NB4 (cell line): Measurements from ENCODE around the gene KIRREL3.

Experiments
- DNase-seq: peaks from one replicate; pipeline ENCODE4 v3.0.0; 2010; ENCODE audit warnings: low read depth
- H3K4me3 ChIP-seq: one replicate; pipeline ENCODE4 v1.5.1; 2011; ENCODE audit warnings: mild to moderate bottlenecking, low read depth, low read length, moderate library complexity
- CTCF ChIP-seq: IDR thresholded peaks from one replicate; pipeline ENCODE4 v1.5.1; 2012; ENCODE audit warnings: low read depth, low read length
- MAX ChIP-seq: IDR thresholded peaks from 2 replicates; pipeline ENCODE4 v1.6.1; 2011; ENCODE audit warnings: low read depth, low read length
- MYC ChIP-seq: IDR thresholded peaks from 2 replicates; pipeline ENCODE4 v1.6.1; 2011; ENCODE audit warnings: low read depth, low read length
- POLR2A ChIP-seq: IDR thresholded peaks from 2 replicates; pipeline ENCODE4 v1.6.1; 2011; ENCODE audit warnings: mild to moderate bottlenecking; ENCODE audit not compliant: insufficient read length; ENCODE audit errors: extremely low read depth

KIRREL3 gene

GRCh38 chr11:126499131-126499752 lies 501.3 kb downstream of the KIRREL3 start:
- H3K4me3 ChIP-seq = no peak overlapping the region
- peak; percentile 37 for DNase-seq
- TF ChIP-seq MYC = no peak
- TF ChIP-seq CTCF = no peak
- no peak for TF ChIP-seq POLR2A
- no peak for TF ChIP-seq MAX

- no peak for DNase-seq
- no peak for TF ChIP-seq MAX
- TF ChIP-seq MYC = no peak
- TF ChIP-seq CTCF = no peak
- no peak for TF ChIP-seq POLR2A
- no peak overlapping the region for H3K4me3 ChIP-seq
Measured at GRCh38 chr11:126498281-126498680, 502.3 kb downstream of the KIRREL3 start.

GRCh38 chr11:126497581-126498122 lies 502.9 kb downstream of the KIRREL3 start:
- DNase-seq = no peak
- TF ChIP-seq MYC (no peak), CTCF (no peak)

GRCh38 chr11:126496576-126497337 lies 503.8 kb downstream of the KIRREL3 start:
- no peak for DNase-seq
- no peak overlapping the region for H3K4me3 ChIP-seq
- TF ChIP-seq POLR2A = no peak
- no peak for TF ChIP-seq CTCF
- TF ChIP-seq MAX = no peak
- TF ChIP-seq MYC = no peak

More at GRCh38 chr11:126497581-126498122, 502.9 kb downstream of the KIRREL3 start:
- H3K4me3 ChIP-seq = no peak overlapping the region

- H3K4me3 ChIP-seq = no peak overlapping the region
- no peak for TF ChIP-seq MYC
- no peak for TF ChIP-seq POLR2A
- no peak for TF ChIP-seq CTCF
- TF ChIP-seq MAX = no peak
Measured at GRCh38 chr11:126495281-126496220, 505.0 kb downstream of the KIRREL3 start.

More at GRCh38 chr11:126495281-126496220, 505.0 kb downstream of the KIRREL3 start:
- no peak for DNase-seq
